Measurements from ENCODE around the gene NFATC2.

NFATC2 gene

GRCh38 chr20:51528263-51529027 is 14.1 kb downstream of the NFATC2 start:
- no peaks in the 10 kb centered on the region for H3K27me3 ChIP-seq (ENCODE audit: control insufficient read depth, insufficient read depth, low read length)
- H3K27ac ChIP-seq (ENCODE audit: low read depth, low read length) = no peak overlapping the region
- H3K9ac ChIP-seq (ENCODE audit: low read length) = no peak overlapping the region
- H3K36me3 ChIP-seq (ENCODE audit: control insufficient read depth, insufficient read depth, low read length) = no peaks in the 10 kb centered on the region
- H3K4me1 ChIP-seq (ENCODE audit: control insufficient read depth, insufficient read depth, low read length) = no peaks in the 10 kb centered on the region; the same call in 1 of the 2 replicates
- H3K9me3 ChIP-seq (ENCODE audit: control insufficient read depth, insufficient read depth, low read depth, low read length) = no peaks in the 10 kb centered on the region
- no peak overlapping the region for H3K4me3 ChIP-seq (ENCODE audit: low read depth, low read length)

- H3K9ac ChIP-seq (ENCODE audit: low read length) = no peak overlapping the region
- no peak overlapping the region for H3K4me3 ChIP-seq (ENCODE audit: low read depth, low read length)
- no peaks in the 10 kb centered on the region; the same call in 1 of the 2 replicates for H3K4me1 ChIP-seq (ENCODE audit: control insufficient read depth, insufficient read depth, low read length)
Measured at GRCh38 chr20:51526754-51527153, 15.8 kb downstream of the NFATC2 start.

GRCh38 chr20:51526106-51526470 is 16.4 kb downstream of the NFATC2 start:
- no peaks in the 10 kb centered on the region; the same call in 1 of the 2 replicates for H3K4me1 ChIP-seq (ENCODE audit: control insufficient read depth, insufficient read depth, low read length)
- no peaks in the 10 kb centered on the region for H3K36me3 ChIP-seq (ENCODE audit: control insufficient read depth, insufficient read depth, low read length)
- H3K27ac ChIP-seq (ENCODE audit: low read depth, low read length) = no peak overlapping the region
- no peaks in the 10 kb centered on the region for H3K27me3 ChIP-seq (ENCODE audit: control insufficient read depth, insufficient read depth, low read length)
- no peak overlapping the region for H3K4me3 ChIP-seq (ENCODE audit: low read depth, low read length)
- H3K9me3 ChIP-seq (ENCODE audit: control insufficient read depth, insufficient read depth, low read depth, low read length) = no peaks in the 10 kb centered on the region
- H3K9ac ChIP-seq (ENCODE audit: low read length) = no peak overlapping the region

More at GRCh38 chr20:51526754-51527153, 15.8 kb downstream of the NFATC2 start:
- Histone ChIP-seq H3K36me3 (ENCODE audit: control insufficient read depth, insufficient read depth, low read length) (no peaks in the 10 kb centered on the region), H3K9me3 (ENCODE audit: control insufficient read depth, insufficient read depth, low read depth, low read length) (no peaks in the 10 kb centered on the region), H3K27me3 (ENCODE audit: control insufficient read depth, insufficient read depth, low read length) (no peaks in the 10 kb centered on the region), H3K27ac (ENCODE audit: low read depth, low read length) (no peak overlapping the region)

GRCh38 chr20:51525241-51526105 is 17.0 kb downstream of the NFATC2 start:
- H3K9me3 ChIP-seq (ENCODE audit: control insufficient read depth, insufficient read depth, low read depth, low read length) = no peaks in the 10 kb centered on the region
- no peak overlapping the region for H3K4me3 ChIP-seq (ENCODE audit: low read depth, low read length)
- no peaks in the 10 kb centered on the region for H3K36me3 ChIP-seq (ENCODE audit: control insufficient read depth, insufficient read depth, low read length)
- no peak overlapping the region for H3K9ac ChIP-seq (ENCODE audit: low read length)
- H3K27ac ChIP-seq (ENCODE audit: low read depth, low read length) = no peak overlapping the region
- no peaks in the 10 kb centered on the region for H3K27me3 ChIP-seq (ENCODE audit: control insufficient read depth, insufficient read depth, low read length)
- H3K4me1 ChIP-seq (ENCODE audit: control insufficient read depth, insufficient read depth, low read length) = no peaks in the 10 kb centered on the region; the same call in 1 of the 2 replicates

- H3K27ac ChIP-seq (ENCODE audit: low read depth, low read length) = no peak overlapping the region
- H3K27me3 ChIP-seq (ENCODE audit: control insufficient read depth, insufficient read depth, low read length) = no peaks in the 10 kb centered on the region
- no peaks in the 10 kb centered on the region for H3K9me3 ChIP-seq (ENCODE audit: control insufficient read depth, insufficient read depth, low read depth, low read length)
- no peak overlapping the region for H3K4me3 ChIP-seq (ENCODE audit: low read depth, low read length)
- H3K9ac ChIP-seq (ENCODE audit: low read length) = no peak overlapping the region
- H3K4me1 ChIP-seq (ENCODE audit: control insufficient read depth, insufficient read depth, low read length) = no peaks in the 10 kb centered on the region; the same call in 1 of the 2 replicates
- H3K36me3 ChIP-seq (ENCODE audit: control insufficient read depth, insufficient read depth, low read length) = no peaks in the 10 kb centered on the region
Measured at GRCh38 chr20:51523276-51524013, 19.1 kb downstream of the NFATC2 start.

- H3K27me3 ChIP-seq (ENCODE audit: control insufficient read depth, insufficient read depth, low read length) = no peaks in the 10 kb centered on the region
- no peak overlapping the region for H3K27ac ChIP-seq (ENCODE audit: low read depth, low read length)
- H3K4me1 ChIP-seq (ENCODE audit: control insufficient read depth, insufficient read depth, low read length) = no peaks in the 10 kb centered on the region; the same call in 1 of the 2 replicates
- no peaks in the 10 kb centered on the region for H3K9me3 ChIP-seq (ENCODE audit: control insufficient read depth, insufficient read depth, low read depth, low read length)
- H3K4me3 ChIP-seq (ENCODE audit: low read depth, low read length) = no peak overlapping the region
- H3K9ac ChIP-seq (ENCODE audit: low read length) = no peak overlapping the region
- H3K36me3 ChIP-seq (ENCODE audit: control insufficient read depth, insufficient read depth, low read length) = no peaks in the 10 kb centered on the region
Measured at GRCh38 chr20:51522207-51522606, 20.3 kb downstream of the NFATC2 start.

- Histone ChIP-seq H3K27ac (ENCODE audit: low read depth, low read length) (no peak overlapping the region), H3K4me1 (ENCODE audit: control insufficient read depth, insufficient read depth, low read length) (no peaks in the 10 kb centered on the region)
Measured at GRCh38 chr20:51517839-51518238, 24.7 kb downstream of the NFATC2 start.

GRCh38 chr20:51516855-51517254 is 25.7 kb downstream of the NFATC2 start:
- Histone ChIP-seq H3K9me3 (ENCODE audit: control insufficient read depth, insufficient read depth, low read depth, low read length) (no peaks in the 10 kb centered on the region), H3K36me3 (ENCODE audit: control insufficient read depth, insufficient read depth, low read length) (no peaks in the 10 kb centered on the region), H3K27ac (ENCODE audit: low read depth, low read length) (no peak overlapping the region), H3K4me3 (ENCODE audit: low read depth, low read length) (no peak overlapping the region), H3K27me3 (ENCODE audit: control insufficient read depth, insufficient read depth, low read length) (no peaks in the 10 kb centered on the region), H3K4me1 (ENCODE audit: control insufficient read depth, insufficient read depth, low read length) (no peaks in the 10 kb centered on the region), H3K9ac (ENCODE audit: low read length) (no peak overlapping the region)

More at GRCh38 chr20:51517839-51518238, 24.7 kb downstream of the NFATC2 start:
- H3K9me3 ChIP-seq (ENCODE audit: control insufficient read depth, insufficient read depth, low read depth, low read length) = no peaks in the 10 kb centered on the region
- no peak overlapping the region for H3K4me3 ChIP-seq (ENCODE audit: low read depth, low read length)
- no peaks in the 10 kb centered on the region for H3K27me3 ChIP-seq (ENCODE audit: control insufficient read depth, insufficient read depth, low read length)
- no peaks in the 10 kb centered on the region for H3K36me3 ChIP-seq (ENCODE audit: control insufficient read depth, insufficient read depth, low read length)
- H3K9ac ChIP-seq (ENCODE audit: low read length) = no peak overlapping the region

- no peaks in the 10 kb centered on the region for H3K27me3 ChIP-seq (ENCODE audit: control insufficient read depth, insufficient read depth, low read length)
- H3K9me3 ChIP-seq (ENCODE audit: control insufficient read depth, insufficient read depth, low read depth, low read length) = no peaks in the 10 kb centered on the region
- H3K4me1 ChIP-seq (ENCODE audit: control insufficient read depth, insufficient read depth, low read length) = no peaks in the 10 kb centered on the region
- H3K36me3 ChIP-seq (ENCODE audit: control insufficient read depth, insufficient read depth, low read length) = no peaks in the 10 kb centered on the region
- no peak overlapping the region for H3K4me3 ChIP-seq (ENCODE audit: low read depth, low read length)
- no peak overlapping the region for H3K27ac ChIP-seq (ENCODE audit: low read depth, low read length)
- H3K9ac ChIP-seq (ENCODE audit: low read length) = no peak overlapping the region
Measured at GRCh38 chr20:51514836-51515235, 27.7 kb downstream of the NFATC2 start.

GRCh38 chr20:51514249-51514648 is 28.3 kb downstream of the NFATC2 start:
- H3K9me3 ChIP-seq (ENCODE audit: control insufficient read depth, insufficient read depth, low read depth, low read length) = no peaks in the 10 kb centered on the region
- H3K9ac ChIP-seq (ENCODE audit: low read length) = no peak overlapping the region
- H3K36me3 ChIP-seq (ENCODE audit: control insufficient read depth, insufficient read depth, low read length) = no peaks in the 10 kb centered on the region
- no peak overlapping the region for H3K27ac ChIP-seq (ENCODE audit: low read depth, low read length)
- H3K4me3 ChIP-seq (ENCODE audit: low read depth, low read length) = no peak overlapping the region
- no peaks in the 10 kb centered on the region for H3K27me3 ChIP-seq (ENCODE audit: control insufficient read depth, insufficient read depth, low read length)
- H3K4me1 ChIP-seq (ENCODE audit: control insufficient read depth, insufficient read depth, low read length) = no peaks in the 10 kb centered on the region
